ENCODE results near the gene TEAD1. TPM values are rescaled to one million over a fixed set of nuclear protein-coding genes. Genes with fewer than 3 reads are reported as not detected.

The TEAD1 gene
- total and polyA plus RNA-seq, 10 of the 15 experiments (the other 5 are each of a cell fraction or from before 2014, with no cell fraction given), result 0.01 to 0.59 (median 0.04) TPM; not detected in 6

DNA sequence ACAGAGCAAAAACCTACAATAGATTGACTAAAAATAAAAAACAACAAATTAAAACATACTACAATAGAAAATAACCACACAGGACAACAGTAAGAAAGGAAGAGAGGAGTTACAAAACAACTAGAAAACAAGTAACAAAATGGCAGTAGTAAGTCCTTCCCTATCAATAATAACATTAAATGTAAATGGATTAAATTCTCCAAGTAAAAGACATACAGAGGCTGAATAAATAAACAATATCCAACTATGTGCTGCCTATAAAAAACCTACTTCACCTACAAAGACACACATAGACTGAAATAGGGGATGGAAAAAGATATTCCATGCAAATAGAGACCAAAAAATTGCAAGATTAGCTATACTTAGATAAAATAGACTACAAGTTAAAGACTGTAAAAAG, 277.9 kb downstream of the TEAD1 start (continued):
- TF ChIP-seq, protein P1, sequence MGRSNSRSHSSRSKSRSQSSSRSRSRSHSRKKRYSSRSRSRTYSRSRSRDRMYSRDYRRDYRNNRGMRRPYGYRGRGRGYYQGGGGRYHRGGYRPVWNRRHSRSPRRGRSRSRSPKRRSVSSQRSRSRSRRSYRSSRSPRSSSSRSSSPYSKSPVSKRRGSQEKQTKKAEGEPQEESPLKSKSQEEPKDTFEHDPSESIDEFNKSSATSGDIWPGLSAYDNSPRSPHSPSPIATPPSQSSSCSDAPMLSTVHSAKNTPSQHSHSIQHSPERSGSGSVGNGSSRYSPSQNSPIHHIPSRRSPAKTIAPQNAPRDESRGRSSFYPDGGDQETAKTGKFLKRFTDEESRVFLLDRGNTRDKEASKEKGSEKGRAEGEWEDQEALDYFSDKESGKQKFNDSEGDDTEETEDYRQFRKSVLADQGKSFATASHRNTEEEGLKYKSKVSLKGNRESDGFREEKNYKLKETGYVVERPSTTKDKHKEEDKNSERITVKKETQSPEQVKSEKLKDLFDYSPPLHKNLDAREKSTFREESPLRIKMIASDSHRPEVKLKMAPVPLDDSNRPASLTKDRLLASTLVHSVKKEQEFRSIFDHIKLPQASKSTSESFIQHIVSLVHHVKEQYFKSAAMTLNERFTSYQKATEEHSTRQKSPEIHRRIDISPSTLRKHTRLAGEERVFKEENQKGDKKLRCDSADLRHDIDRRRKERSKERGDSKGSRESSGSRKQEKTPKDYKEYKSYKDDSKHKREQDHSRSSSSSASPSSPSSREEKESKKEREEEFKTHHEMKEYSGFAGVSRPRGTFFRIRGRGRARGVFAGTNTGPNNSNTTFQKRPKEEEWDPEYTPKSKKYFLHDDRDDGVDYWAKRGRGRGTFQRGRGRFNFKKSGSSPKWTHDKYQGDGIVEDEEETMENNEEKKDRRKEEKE (IDR thresholded peaks at IDR 0.05), result no peak
- TF ChIP-seq, protein P2, sequence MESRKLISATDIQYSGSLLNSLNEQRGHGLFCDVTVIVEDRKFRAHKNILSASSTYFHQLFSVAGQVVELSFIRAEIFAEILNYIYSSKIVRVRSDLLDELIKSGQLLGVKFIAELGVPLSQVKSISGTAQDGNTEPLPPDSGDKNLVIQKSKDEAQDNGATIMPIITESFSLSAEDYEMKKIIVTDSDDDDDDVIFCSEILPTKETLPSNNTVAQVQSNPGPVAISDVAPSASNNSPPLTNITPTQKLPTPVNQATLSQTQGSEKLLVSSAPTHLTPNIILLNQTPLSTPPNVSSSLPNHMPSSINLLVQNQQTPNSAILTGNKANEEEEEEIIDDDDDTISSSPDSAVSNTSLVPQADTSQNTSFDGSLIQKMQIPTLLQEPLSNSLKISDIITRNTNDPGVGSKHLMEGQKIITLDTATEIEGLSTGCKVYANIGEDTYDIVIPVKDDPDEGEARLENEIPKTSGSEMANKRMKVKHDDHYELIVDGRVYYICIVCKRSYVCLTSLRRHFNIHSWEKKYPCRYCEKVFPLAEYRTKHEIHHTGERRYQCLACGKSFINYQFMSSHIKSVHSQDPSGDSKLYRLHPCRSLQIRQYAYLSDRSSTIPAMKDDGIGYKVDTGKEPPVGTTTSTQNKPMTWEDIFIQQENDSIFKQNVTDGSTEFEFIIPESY (IDR thresholded peaks at IDR 0.05), result no peak
- no peak for TF ChIP-seq FOXK2 (IDR thresholded peaks at IDR 0.05)

DNA sequence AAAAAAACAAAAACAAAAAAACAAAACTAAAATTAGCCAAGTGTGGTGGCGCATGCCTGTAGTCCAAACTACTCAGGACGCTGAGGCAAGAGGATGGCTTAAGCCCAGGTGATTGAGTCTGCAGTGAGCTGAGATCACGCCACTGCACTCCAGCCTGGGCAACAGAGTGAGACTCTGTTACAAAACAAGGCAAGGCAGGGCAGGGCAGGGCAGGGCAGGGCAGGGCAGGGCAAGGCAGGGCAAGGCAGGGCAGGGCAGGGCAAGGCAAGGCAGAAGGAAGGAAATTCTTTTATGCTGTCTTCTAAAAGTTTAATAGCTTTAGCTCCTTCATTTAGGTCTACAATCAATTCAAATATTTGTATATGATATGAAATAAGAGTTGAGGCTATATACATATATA, 284.8 kb downstream of the TEAD1 start:
- Histone ChIP-seq H3K4me2 (ENCODE audit: control insufficient read depth, insufficient read depth) (no peak overlapping the region), H3K9me3 (replicated peaks; ENCODE audit: control insufficient read depth, insufficient read depth, low read length) (no peaks in the 10 kb centered on the region), H3K27me3 (replicated peaks in 1 of 2; ENCODE audit: control insufficient read depth in 2 of 2, insufficient read depth in 2 of 2, low read length in 1 of 2) (no peaks in the 10 kb centered on the region), H3K27ac (ENCODE audit: control insufficient read depth, insufficient read depth) (no peak overlapping the region), H3K36me3 (ENCODE audit: control insufficient read depth in 2 of 2, insufficient read depth in 2 of 2, low read length in 1 of 2) (no peaks in the 10 kb centered on the region), H2AFZ (ENCODE audit: control insufficient read depth, low read depth, low read length) (no peak overlapping the region), H4K20me1 (ENCODE audit: control insufficient read depth, insufficient read depth) (no peaks in the 10 kb centered on the region), H3K79me2 (ENCODE audit: control insufficient read depth, insufficient read depth, low read length) (no peaks in the 10 kb centered on the region), H3K4me3 (no peak overlapping the region), H3K9ac (ENCODE audit: control insufficient read depth, insufficient read depth, low read length) (no peak overlapping the region), H3K4me1 (ENCODE audit: control insufficient read depth, insufficient read depth, low read length) (no peaks in the 10 kb centered on the region)
- RAD21 ChIA-PET (ENCODE audit: unreplicated experiment), result no interaction called here
- POLR2A ChIA-PET, result no interaction called here
- intact Hi-C loops (cut with micrococcal nuclease; ENCODE audit: unreplicated experiment), result no loop called here
- in situ Hi-C loops (cut with MboI), result loop anchor here (25.0 kb wide), 1 partner anchor 228 kb away; no protein-coding TSS in a partner anchor
- FAIRE-seq (no peak), ATAC-seq (no peak), DNase-seq (ENCODE audit: low read depth, low spot score) (no peak)
- CTCF ChIA-PET, result interaction anchor here (1.3 to 11.6 kb wide), 3 partner anchors 9 to 225 kb away, joined by 3 to 201 read pairs (median 3); no protein-coding TSS in a partner anchor
- SMC1A ChIA-PET (ENCODE audit: uncharacterized antibody, unreplicated experiment), result interaction anchor here (0.5 to 1.2 kb wide), 2 partner anchors 16 to 705 kb away, joined by 3 read pairs; no protein-coding TSS in a partner anchor
- BruUV-seq (replicated peaks), result no TSS peak
- WGBS (ENCODE audit: insufficient coverage, insufficient replicate concordance, low lambda C conversion rate, missing lambda C conversion rate), result 54% methylated on average over 3 of the region's 3 CpGs
- no peak for TF ChIP-seq ZNF207 (IDR thresholded peaks at IDR 0.05; ENCODE audit: borderline replicate concordance)
- no peak for TF ChIP-seq HDAC6 (IDR thresholded peaks at IDR 0.05; ENCODE audit: unreplicated experiment)
- no peak for TF ChIP-seq FOXK2 (IDR thresholded peaks at IDR 0.05)
- no peak for TF ChIP-seq ZSCAN29 (IDR thresholded peaks at IDR 0.05)
- TF ChIP-seq BACH1 (IDR thresholded peaks at IDR 0.05; ENCODE audit: borderline replicate concordance), result no peak
- TF ChIP-seq, protein P3, sequence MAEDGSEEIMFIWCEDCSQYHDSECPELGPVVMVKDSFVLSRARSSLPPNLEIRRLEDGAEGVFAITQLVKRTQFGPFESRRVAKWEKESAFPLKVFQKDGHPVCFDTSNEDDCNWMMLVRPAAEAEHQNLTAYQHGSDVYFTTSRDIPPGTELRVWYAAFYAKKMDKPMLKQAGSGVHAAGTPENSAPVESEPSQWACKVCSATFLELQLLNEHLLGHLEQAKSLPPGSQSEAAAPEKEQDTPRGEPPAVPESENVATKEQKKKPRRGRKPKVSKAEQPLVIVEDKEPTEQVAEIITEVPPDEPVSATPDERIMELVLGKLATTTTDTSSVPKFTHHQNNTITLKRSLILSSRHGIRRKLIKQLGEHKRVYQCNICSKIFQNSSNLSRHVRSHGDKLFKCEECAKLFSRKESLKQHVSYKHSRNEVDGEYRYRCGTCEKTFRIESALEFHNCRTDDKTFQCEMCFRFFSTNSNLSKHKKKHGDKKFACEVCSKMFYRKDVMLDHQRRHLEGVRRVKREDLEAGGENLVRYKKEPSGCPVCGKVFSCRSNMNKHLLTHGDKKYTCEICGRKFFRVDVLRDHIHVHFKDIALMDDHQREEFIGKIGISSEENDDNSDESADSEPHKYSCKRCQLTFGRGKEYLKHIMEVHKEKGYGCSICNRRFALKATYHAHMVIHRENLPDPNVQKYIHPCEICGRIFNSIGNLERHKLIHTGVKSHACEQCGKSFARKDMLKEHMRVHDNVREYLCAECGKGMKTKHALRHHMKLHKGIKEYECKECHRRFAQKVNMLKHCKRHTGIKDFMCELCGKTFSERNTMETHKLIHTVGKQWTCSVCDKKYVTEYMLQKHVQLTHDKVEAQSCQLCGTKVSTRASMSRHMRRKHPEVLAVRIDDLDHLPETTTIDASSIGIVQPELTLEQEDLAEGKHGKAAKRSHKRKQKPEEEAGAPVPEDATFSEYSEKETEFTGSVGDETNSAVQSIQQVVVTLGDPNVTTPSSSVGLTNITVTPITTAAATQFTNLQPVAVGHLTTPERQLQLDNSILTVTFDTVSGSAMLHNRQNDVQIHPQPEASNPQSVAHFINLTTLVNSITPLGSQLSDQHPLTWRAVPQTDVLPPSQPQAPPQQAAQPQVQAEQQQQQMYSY (CRISPR knock-in tag; IDR thresholded peaks at IDR 0.05), result no peak
